ENCODE results near the gene RBP3.

DNA sequence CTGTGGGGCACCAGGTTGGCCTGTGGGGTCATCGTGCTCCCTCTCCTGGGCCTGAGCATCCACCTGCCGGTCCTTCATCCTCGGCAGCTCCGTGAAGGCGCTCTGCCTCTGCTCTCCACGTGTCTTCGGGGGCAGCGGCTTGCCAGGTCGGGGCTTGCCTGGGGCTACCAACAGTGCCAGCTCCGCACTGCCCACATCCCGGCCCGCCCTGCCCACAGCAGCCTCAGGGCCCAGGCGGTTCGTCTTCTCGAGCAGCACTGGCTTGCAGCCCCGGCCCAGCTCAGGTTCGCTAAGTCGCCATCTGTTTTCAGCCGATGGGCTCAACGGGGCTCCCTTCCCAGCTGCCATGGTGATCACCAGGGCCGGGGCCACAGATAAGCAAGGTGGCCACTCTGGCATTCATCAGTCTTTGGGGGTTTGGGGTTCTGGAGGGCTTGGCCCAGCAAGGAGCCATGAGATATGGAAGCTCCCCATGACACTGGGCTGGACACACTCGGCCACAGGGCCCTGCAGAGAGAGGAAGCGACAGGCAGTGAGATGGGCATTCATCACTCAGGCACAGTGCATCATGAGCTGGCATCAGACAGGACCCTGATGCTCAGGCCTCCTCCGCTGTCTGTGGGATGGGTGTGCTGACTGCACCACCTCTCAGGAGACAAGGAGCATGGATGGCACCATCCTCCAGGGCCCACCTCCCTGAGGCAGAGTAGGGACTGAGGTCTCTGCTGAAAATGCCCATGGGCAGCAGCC lies 20.4 kb downstream of the RBP3 start:
- TF ChIP-seq POLR2AphosphoS5 (IDR thresholded peaks at IDR 0.05; ENCODE audit: borderline replicate concordance, low read depth, low read length) (no peak), EZH2 (IDR thresholded peaks at IDR 0.05) (no peak)

Measured in SK-N-MC (cell line).